HCT116 (cell line): ENCODE measurements around the gene BNC2. TPM values are rescaled to one million over a fixed set of nuclear protein-coding genes. Genes with fewer than 3 reads are reported as not detected.

ENCODE experiments used
- ATAC-seq: fragments of 200-7000 bp; cut with Tn5 transposase; 2 replicates; pipeline ENCODE4 v1.9.1; 2020; ENCODE audit warnings: mild to moderate bottlenecking, moderate library complexity
- BruUV-seq: library from RNA; stranded (reverse); fragments of 400-500 nt; replicated peaks from 2 replicates; lab custom pipeline; 2021; lab: Mats Ljungman, UMichigan
- CTCF ChIA-PET: fragments of 300-600 bp; sonication (Branson Sonifier 250); formaldehyde crosslinking; loops from one replicate; lab custom pipeline; 2021; ENCODE audit warnings: antibody characterized with exemption; lab: Charles Lee
- POLR2A ChIA-PET: fragments of 300-600, 350-600 bp; sonication (Branson Sonifier 250); formaldehyde crosslinking; loops from one replicate; lab custom pipeline; 2021; ENCODE audit warnings: antibody characterized with exemption; lab: Charles Lee
- RAD21 ChIA-PET, 2 experiments: fragments of 300-600 bp; sonication (Branson Sonifier 250); formaldehyde crosslinking; loops; one replicate each; lab custom pipeline; 2023; ENCODE audit warnings: low total read pairs in 2 of 2; ENCODE audit not compliant: uncharacterized antibody in 2 of 2, unreplicated experiment in 2 of 2, low non-redundant PET in 1 of 2; lab: Charles Lee
- DNase-seq: peaks from one replicate; pipeline ENCODE4 v3.0.0-alpha.2; 2010; ENCODE audit warnings: low read depth, low spot score
- H2AFZ ChIP-seq: fragments of 200-600 bp; shearing (Covaris generic), sonication (generic); 2 replicates; pipeline ENCODE4 v1.6.1; 2017; ENCODE audit warnings: low read depth, mixed run types, mixed read lengths, antibody characterized with exemption, low read length; ENCODE audit not compliant: poor library complexity, severe bottlenecking
- H3K27ac ChIP-seq: 2 replicates; pipeline ENCODE4 v1.5.1; 2012; ENCODE audit warnings: low read depth, low read length
- H3K27me3 ChIP-seq: fragments of 200-600 bp; sonication (generic); 2 replicates; pipeline ENCODE4 v1.6.1; 2016; ENCODE audit warnings: mixed run types, low read length, mixed read lengths; ENCODE audit not compliant: insufficient read depth
- H3K36me3 ChIP-seq, 2 experiments: fragments of 200-500 bp in 1 of 2; fragments of 200-600 bp in 1 of 2; sonication (Bioruptor generic) in 1 of 2; sonication (generic) in 1 of 2; 2 replicates each; pipeline versions ENCODE4 v1.5.1 to v1.6.1; 2014 to 2016; ENCODE audit warnings: low read length in 2 of 2, inconsistent platforms in 1 of 2, mixed read lengths in 1 of 2, mixed run types in 1 of 2; ENCODE audit not compliant: insufficient read depth in 2 of 2, control insufficient read depth in 1 of 2
- H3K4me1 ChIP-seq, 2 experiments: fragments of 200-600 bp in 1 of 2; sonication (generic) in 1 of 2; 2 replicates each; pipeline versions ENCODE4 v1.5.1 to v1.6.1; 2012 to 2017; ENCODE audit warnings: low read length in 2 of 2, inconsistent platforms in 1 of 2, mild to moderate bottlenecking in 1 of 2, mixed read lengths in 1 of 2, mixed run types in 1 of 2, moderate library complexity in 1 of 2; ENCODE audit not compliant: insufficient read depth in 2 of 2, control insufficient read depth in 1 of 2
- H3K4me2 ChIP-seq: fragments of 200-600 bp; sonication (generic); 2 replicates; pipeline ENCODE4 v1.6.1; 2017; ENCODE audit warnings: mixed run types, low read length, mixed read lengths
- H3K4me3 ChIP-seq, 2 experiments: fragments of 200-600 bp in 1 of 2; sonication (generic) in 1 of 2; replicated peaks in 1 of 2; 2 replicates each; pipeline ENCODE4 v1.5.1; 2011 to 2016; ENCODE audit warnings: low read length in 2 of 2, control low read depth in 1 of 2, low read depth in 1 of 2, mild to moderate bottlenecking in 1 of 2, mixed read lengths in 1 of 2, mixed run types in 1 of 2
- H3K79me2 ChIP-seq: fragments of 200-600 bp; sonication (generic); 2 replicates; pipeline ENCODE4 v1.6.1; 2017; ENCODE audit warnings: mild to moderate bottlenecking, mixed run types, low read length, moderate library complexity, mixed read lengths; ENCODE audit not compliant: insufficient read depth
- H3K9ac ChIP-seq: fragments of 200-600 bp; sonication (generic); 2 replicates; pipeline ENCODE4 v1.6.1; 2016; ENCODE audit warnings: low read length, mixed read lengths
- H3K9me2 ChIP-seq: fragments of 200-600 bp; sonication (generic), shearing (Covaris generic); 2 replicates; pipeline ENCODE4 v1.6.1; 2017; ENCODE audit warnings: mixed run types, mild to moderate bottlenecking, moderate library complexity; ENCODE audit not compliant: insufficient read depth
- H3K9me3 ChIP-seq, 2 experiments: fragments of 200-500 bp in 1 of 2; fragments of 200-600 bp in 1 of 2; sonication (Bioruptor generic) in 1 of 2; sonication (generic) in 1 of 2; 2 replicates each; pipeline ENCODE4 v1.6.1; 2014 to 2017; ENCODE audit warnings: low read length in 2 of 2, mixed read lengths in 2 of 2, inconsistent platforms in 1 of 2, low read depth in 1 of 2, mild to moderate bottlenecking in 1 of 2, mixed run types in 1 of 2, moderate library complexity in 1 of 2; ENCODE audit not compliant: control insufficient read depth in 1 of 2, insufficient read depth in 1 of 2
- H4K20me1 ChIP-seq: fragments of 200-600 bp; sonication (generic), shearing (Covaris generic); 2 replicates; pipeline ENCODE4 v1.6.1; 2017; ENCODE audit warnings: mixed run types, mild to moderate bottlenecking, moderate library complexity; ENCODE audit not compliant: insufficient read depth
- CEBPB ChIP-seq: IDR thresholded peaks from 2 replicates; pipeline ENCODE4 v1.6.1; 2012; ENCODE audit warnings: low read depth
- EGR1 ChIP-seq: IDR thresholded peaks from 2 replicates; pipeline ENCODE4 v1.6.1; 2012; ENCODE audit warnings: low read depth
- EZH2 ChIP-seq: fragments of 200-600 bp; sonication (generic); IDR thresholded peaks from 2 replicates; pipeline ENCODE4 v1.6.1; 2017; ENCODE audit warnings: antibody characterized with exemption, mixed run types
- JUND ChIP-seq: IDR thresholded peaks from 2 replicates; pipeline ENCODE4 v1.6.1; 2012
- POLR2A ChIP-seq: IDR thresholded peaks from 2 replicates; pipeline ENCODE4 v1.7.0; 2011; ENCODE audit warnings: borderline replicate concordance; ENCODE audit not compliant: insufficient read depth, insufficient read length; ENCODE audit errors: extremely low read depth
- RAD21 ChIP-seq: IDR thresholded peaks from 2 replicates; pipeline ENCODE4 v1.6.1; 2012; ENCODE audit warnings: low read depth, mild to moderate bottlenecking
- SP1 ChIP-seq: IDR thresholded peaks from 2 replicates; pipeline ENCODE4 v1.6.1; 2012; ENCODE audit warnings: low read depth
- SRF ChIP-seq: IDR thresholded peaks from 2 replicates; pipeline ENCODE4 v1.6.1; 2012; ENCODE audit warnings: low read depth
- YY1 ChIP-seq: IDR thresholded peaks from 2 replicates; pipeline ENCODE4 v1.6.1; 2011; ENCODE audit warnings: low read length, low read depth, moderate library complexity, mild to moderate bottlenecking; ENCODE audit not compliant: insufficient replicate concordance; ENCODE audit errors: extremely low read depth
- ZNF274 ChIP-seq: fragments of 200-500 bp; sonication (Bioruptor generic); IDR thresholded peaks from 2 replicates; pipeline ENCODE4 v1.6.1; 2014; ENCODE audit warnings: mild to moderate bottlenecking, low read depth, low read length, inconsistent platforms
- intact Hi-C: fragments of 100-400 bp; cut with micrococcal nuclease; formaldehyde crosslinking; loops from 2 replicates; pipeline ENCODE4 v1.10.0; 2022
- total RNA-seq: library from RNA; stranded (reverse); gene quantifications from one replicate; pipeline ENCODE4 v1.2.1, GENCODE V29; 2021; ENCODE audit not compliant: unreplicated experiment
- TF ChIP-seq, protein P1 (sequence below): IDR thresholded peaks from 2 replicates; pipeline ENCODE4 v1.6.1; 2012; ENCODE audit warnings: low read depth
- TF ChIP-seq, protein P2 (sequence below): IDR thresholded peaks from 2 replicates; pipeline ENCODE4 v1.6.1; 2012
- TF ChIP-seq, protein P3 (sequence below), 3 experiments: fragments of 200-600 bp in 1 of 3; sonication (generic) in 1 of 3; IDR thresholded peaks in 2 of 3; conservative IDR thresholded peaks in 1 of 3; 2 replicates each; pipeline ENCODE4 v1.5.1; 2012 to 2017; ENCODE audit warnings: low read depth in 2 of 3, low read length in 2 of 3, antibody characterized with exemption in 1 of 3, borderline replicate concordance in 1 of 3, control low read depth in 1 of 3, mild to moderate bottlenecking in 1 of 3, mixed read lengths in 1 of 3, mixed run types in 1 of 3, moderate library complexity in 1 of 3; ENCODE audit not compliant: insufficient read depth in 1 of 3

Gene BNC2
- total RNA-seq, 1 experiment from 2014 or later: 0.37 TPM

DNA sequence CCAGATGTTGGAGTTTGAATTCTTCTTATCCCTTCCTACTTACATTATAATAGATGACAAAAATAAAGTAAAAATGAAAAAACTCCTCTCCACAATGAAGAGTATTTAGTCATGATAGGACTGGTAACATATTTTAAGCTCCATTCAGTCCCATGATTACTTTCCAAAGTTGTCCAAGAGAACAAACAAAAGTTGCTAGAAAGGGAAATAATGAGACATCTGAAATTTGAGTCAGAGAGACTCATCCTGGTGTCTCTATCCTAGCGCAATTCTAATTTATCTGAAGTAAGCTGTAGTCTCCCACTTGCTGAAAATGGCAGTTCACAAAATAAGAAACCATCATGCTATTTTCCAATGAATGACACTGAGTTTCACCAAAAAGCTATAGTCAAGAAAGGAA lies 152.2 kb downstream of the BNC2 start:
- CTCF ChIA-PET: no interaction called here
- no peaks in the 10 kb centered on the region for H3K4me1 ChIP-seq
- POLR2A ChIA-PET: interaction anchor here (1.0 kb wide), 1 partner anchor 11 kb away, joined by 3 read pairs; no protein-coding TSS in a partner anchor
- no peak overlapping the region for H2AFZ ChIP-seq
- H3K9me2 ChIP-seq: no peaks in the 10 kb centered on the region
- H3K36me3 ChIP-seq: no peaks in the 10 kb centered on the region
- no peak overlapping the region for H3K9ac ChIP-seq
- no peaks in the 10 kb centered on the region for H3K9me3 ChIP-seq
- ATAC-seq: no peak
- H3K4me2 ChIP-seq: no peak overlapping the region
- BruUV-seq: no TSS peak
- no peak overlapping the region for H3K27ac ChIP-seq
- TF ChIP-seq POLR2A: no peak
- no peak for TF ChIP-seq RAD21
- no peak for TF ChIP-seq ZNF274
- TF ChIP-seq JUND: no peak
- no peak for TF ChIP-seq SP1
- no peak for TF ChIP-seq EZH2
- TF ChIP-seq, protein P1, sequence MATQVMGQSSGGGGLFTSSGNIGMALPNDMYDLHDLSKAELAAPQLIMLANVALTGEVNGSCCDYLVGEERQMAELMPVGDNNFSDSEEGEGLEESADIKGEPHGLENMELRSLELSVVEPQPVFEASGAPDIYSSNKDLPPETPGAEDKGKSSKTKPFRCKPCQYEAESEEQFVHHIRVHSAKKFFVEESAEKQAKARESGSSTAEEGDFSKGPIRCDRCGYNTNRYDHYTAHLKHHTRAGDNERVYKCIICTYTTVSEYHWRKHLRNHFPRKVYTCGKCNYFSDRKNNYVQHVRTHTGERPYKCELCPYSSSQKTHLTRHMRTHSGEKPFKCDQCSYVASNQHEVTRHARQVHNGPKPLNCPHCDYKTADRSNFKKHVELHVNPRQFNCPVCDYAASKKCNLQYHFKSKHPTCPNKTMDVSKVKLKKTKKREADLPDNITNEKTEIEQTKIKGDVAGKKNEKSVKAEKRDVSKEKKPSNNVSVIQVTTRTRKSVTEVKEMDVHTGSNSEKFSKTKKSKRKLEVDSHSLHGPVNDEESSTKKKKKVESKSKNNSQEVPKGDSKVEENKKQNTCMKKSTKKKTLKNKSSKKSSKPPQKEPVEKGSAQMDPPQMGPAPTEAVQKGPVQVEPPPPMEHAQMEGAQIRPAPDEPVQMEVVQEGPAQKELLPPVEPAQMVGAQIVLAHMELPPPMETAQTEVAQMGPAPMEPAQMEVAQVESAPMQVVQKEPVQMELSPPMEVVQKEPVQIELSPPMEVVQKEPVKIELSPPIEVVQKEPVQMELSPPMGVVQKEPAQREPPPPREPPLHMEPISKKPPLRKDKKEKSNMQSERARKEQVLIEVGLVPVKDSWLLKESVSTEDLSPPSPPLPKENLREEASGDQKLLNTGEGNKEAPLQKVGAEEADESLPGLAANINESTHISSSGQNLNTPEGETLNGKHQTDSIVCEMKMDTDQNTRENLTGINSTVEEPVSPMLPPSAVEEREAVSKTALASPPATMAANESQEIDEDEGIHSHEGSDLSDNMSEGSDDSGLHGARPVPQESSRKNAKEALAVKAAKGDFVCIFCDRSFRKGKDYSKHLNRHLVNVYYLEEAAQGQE: no peak
- TF ChIP-seq, protein P2, sequence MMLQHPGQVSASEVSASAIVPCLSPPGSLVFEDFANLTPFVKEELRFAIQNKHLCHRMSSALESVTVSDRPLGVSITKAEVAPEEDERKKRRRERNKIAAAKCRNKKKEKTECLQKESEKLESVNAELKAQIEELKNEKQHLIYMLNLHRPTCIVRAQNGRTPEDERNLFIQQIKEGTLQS: no peak
- no peak for TF ChIP-seq SRF
- TF ChIP-seq, protein P3, sequence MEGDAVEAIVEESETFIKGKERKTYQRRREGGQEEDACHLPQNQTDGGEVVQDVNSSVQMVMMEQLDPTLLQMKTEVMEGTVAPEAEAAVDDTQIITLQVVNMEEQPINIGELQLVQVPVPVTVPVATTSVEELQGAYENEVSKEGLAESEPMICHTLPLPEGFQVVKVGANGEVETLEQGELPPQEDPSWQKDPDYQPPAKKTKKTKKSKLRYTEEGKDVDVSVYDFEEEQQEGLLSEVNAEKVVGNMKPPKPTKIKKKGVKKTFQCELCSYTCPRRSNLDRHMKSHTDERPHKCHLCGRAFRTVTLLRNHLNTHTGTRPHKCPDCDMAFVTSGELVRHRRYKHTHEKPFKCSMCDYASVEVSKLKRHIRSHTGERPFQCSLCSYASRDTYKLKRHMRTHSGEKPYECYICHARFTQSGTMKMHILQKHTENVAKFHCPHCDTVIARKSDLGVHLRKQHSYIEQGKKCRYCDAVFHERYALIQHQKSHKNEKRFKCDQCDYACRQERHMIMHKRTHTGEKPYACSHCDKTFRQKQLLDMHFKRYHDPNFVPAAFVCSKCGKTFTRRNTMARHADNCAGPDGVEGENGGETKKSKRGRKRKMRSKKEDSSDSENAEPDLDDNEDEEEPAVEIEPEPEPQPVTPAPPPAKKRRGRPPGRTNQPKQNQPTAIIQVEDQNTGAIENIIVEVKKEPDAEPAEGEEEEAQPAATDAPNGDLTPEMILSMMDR (IDR thresholded peaks at IDR 0.05 in 2 of 3, conservative IDR thresholded peaks at IDR 0.05 in 1 of 3; ENCODE audit: borderline replicate concordance in 1 of 3, insufficient read depth in 1 of 3, low read depth in 2 of 3, low read length in 2 of 3): no peak
- TF ChIP-seq CEBPB: no peak
- TF ChIP-seq EGR1: no peak
- TF ChIP-seq YY1: no peak
- intact Hi-C loops: no loop called here
- no peak overlapping the region for H3K4me3 ChIP-seq
- no peak for DNase-seq
- H4K20me1 ChIP-seq: no peaks in the 10 kb centered on the region
- peaks cover 3% of the 10 kb centered on the region for H3K27me3 ChIP-seq
- no peaks in the 10 kb centered on the region for H3K79me2 ChIP-seq
- RAD21 ChIA-PET: no interaction called here
